B cell (primary cell): ENCODE data around the gene ENTREP3. TPM values are rescaled to one million over a fixed set of nuclear protein-coding genes. Genes with fewer than 3 reads are reported as not detected.
"Not testable (repeated sequence)": the region's sequence is repeated elsewhere in the genome, so short reads cannot be mapped to it uniquely, and the experiment has no call there.

Experiments
- ATAC-seq: fragments of 200-7000 bp; cut with Tn5 transposase; one replicate; pipeline ENCODE4 v1.10.0; 2021; ENCODE audit warnings: low read depth, mild to moderate bottlenecking, moderate number of reproducible peaks, moderate library complexity
- CTCF ChIA-PET: fragments of 350-600 bp; sonication (Branson Sonifier 250); formaldehyde crosslinking; loops from one replicate; lab custom pipeline; 2021; ENCODE audit warnings: antibody characterized with exemption, inconsistent platforms; lab: Charles Lee
- POLR2A ChIA-PET: fragments of 350-600 bp; sonication (Branson Sonifier 250); formaldehyde crosslinking; loops from one replicate; lab custom pipeline; 2021; ENCODE audit warnings: antibody characterized with exemption; lab: Charles Lee
- DNase-seq: peaks from one replicate; pipeline ENCODE4 v3.0.0; 2013
- H2AFZ ChIP-seq: 2 replicates; pipeline ENCODE4 v1.6.1; 2012; ENCODE audit warnings: mild to moderate bottlenecking, low read depth, low read length; ENCODE audit not compliant: insufficient read depth, poor library complexity, severe bottlenecking
- H3K27ac ChIP-seq, 2 donors: 1 replicate in 1 of 2; 2 replicates in 1 of 2; pipeline ENCODE4 v1.5.1; 2012 to 2013; ENCODE audit warnings: low read length in 2 of 2, mild to moderate bottlenecking in 2 of 2, moderate library complexity in 1 of 2
- H3K27me3 ChIP-seq, 4 experiments: fragments of 200-600 bp in 1 of 4; sonication (generic) in 1 of 4; replicated peaks in 1 of 4; 1 replicate in 2 of 4; 2 replicates in 2 of 4; pipeline versions ENCODE4 v1.6.1 to v1.7.0; 2013 to 2016; ENCODE audit warnings: low read length in 3 of 4, mild to moderate bottlenecking in 2 of 4, mixed read lengths in 1 of 4, moderate library complexity in 1 of 4; ENCODE audit not compliant: insufficient read depth in 4 of 4, control insufficient read depth in 3 of 4; ENCODE audit errors: control extremely low read depth in 1 of 4
- H3K36me3 ChIP-seq, 2 experiments: replicated peaks in 1 of 2; 1 replicate in 1 of 2; 2 replicates in 1 of 2; pipeline versions ENCODE4 v1.6.1 to v1.7.1; 2013; ENCODE audit warnings: low read length in 1 of 2; ENCODE audit not compliant: insufficient read depth in 2 of 2, control insufficient read depth in 1 of 2; ENCODE audit errors: control extremely low read depth in 1 of 2, extremely low read depth in 1 of 2
- H3K4me1 ChIP-seq, 2 donors: fragments of 200-600 bp in 1 of 2; sonication (generic) in 1 of 2; 1 replicate in 1 of 2; 2 replicates in 1 of 2; pipeline versions ENCODE4 v1.5.1 to v1.6.1; 2013 to 2017; ENCODE audit warnings: low read length in 2 of 2; ENCODE audit not compliant: control insufficient read depth in 2 of 2, insufficient read depth in 2 of 2
- H3K4me2 ChIP-seq: replicated peaks from 2 replicates; pipeline ENCODE3; 2012; ENCODE audit warnings: mild to moderate bottlenecking, low read depth, low read length; ENCODE audit not compliant: poor library complexity, severe bottlenecking
- H3K4me3 ChIP-seq, 5 experiments: fragments of 200-600 bp in 1 of 5; sonication (generic) in 1 of 5; 1 replicate in 3 of 5; 2 replicates in 2 of 5; pipeline versions ENCODE4 v1.5.1 to v1.7.0; 2011 to 2016; ENCODE audit warnings: low read length in 4 of 5, mild to moderate bottlenecking in 4 of 5, low read depth in 2 of 5, control low read depth in 1 of 5, moderate library complexity in 1 of 5; ENCODE audit not compliant: insufficient read depth in 1 of 5; ENCODE audit errors: control extremely low read depth in 1 of 5, extremely low read depth in 1 of 5
- H3K79me2 ChIP-seq: fragments of 200-600 bp; sonication (generic); one replicate; pipeline ENCODE4 v1.6.0; 2016; ENCODE audit warnings: low read length; ENCODE audit not compliant: control insufficient read depth, insufficient read depth
- H3K9ac ChIP-seq: fragments of 200-600 bp; sonication (generic); 2 replicates; pipeline ENCODE4 v1.6.1; 2017; ENCODE audit warnings: mild to moderate bottlenecking, low read length, moderate library complexity
- H3K9me3 ChIP-seq, 3 donors: one replicate each; pipeline versions ENCODE4 v1.6.1 to v1.7.1; 2013; ENCODE audit warnings: low read length in 2 of 3; ENCODE audit not compliant: control insufficient read depth in 2 of 3, insufficient read depth in 1 of 3; ENCODE audit errors: control extremely low read depth in 1 of 3
- H4K20me1 ChIP-seq: 2 replicates; pipeline ENCODE4 v1.6.0; 2012; ENCODE audit warnings: mild to moderate bottlenecking, low read length; ENCODE audit not compliant: insufficient read depth, control insufficient read depth, poor library complexity, severe bottlenecking
- H3K27ac Mint-ChIP-seq: one replicate; pipeline ENCODE4 v1.8.0; 2021; ENCODE audit warnings: mixed read lengths
- H3K27me3 Mint-ChIP-seq: one replicate; pipeline ENCODE4 v1.8.0; 2021; ENCODE audit warnings: mixed read lengths
- H3K4me1 Mint-ChIP-seq: one replicate; pipeline ENCODE4 v1.8.0; 2021; ENCODE audit warnings: mixed read lengths
- H3K4me3 Mint-ChIP-seq: one replicate; pipeline ENCODE4 v1.8.0; 2021; ENCODE audit warnings: mixed read lengths
- H3K9me3 Mint-ChIP-seq: one replicate; pipeline ENCODE4 v1.8.0; 2022; ENCODE audit warnings: mixed read lengths; ENCODE audit not compliant: insufficient read depth
- CTCF ChIP-seq: fragments of 200-600 bp; IDR thresholded peaks from one replicate; pipeline ENCODE4 v1.8.0; 2022; ENCODE audit warnings: antibody characterized with exemption, mild to moderate bottlenecking
- EZH2 ChIP-seq: IDR thresholded peaks from 2 replicates; pipeline ENCODE4 v1.6.1; 2012; ENCODE audit warnings: borderline replicate concordance, low read depth, mild to moderate bottlenecking, moderate library complexity, low read length; ENCODE audit not compliant: insufficient read depth, poor library complexity, severe bottlenecking
- WGBS: methylation state at CpG from one replicate; pipeline ENCODE4 v1.1.5; 2013; ENCODE audit warnings: missing lambda C conversion rate; ENCODE audit not compliant: insufficient coverage; 5-methylcytosine and 5-hydroxymethylcytosine counted together
- intact Hi-C: fragments of 100-400 bp; cut with micrococcal nuclease; formaldehyde crosslinking; loops from one replicate; pipeline ENCODE4 v1.10.0; 2022
- polyA plus RNA-seq: library from polyadenylated mRNA; depleted of rRNA; stranded (reverse); fragments of >200 nt; gene quantifications from 2 replicates; pipeline ENCODE4 v1.2.3, GENCODE V29; 2012
- total RNA-seq, 2 donors: library from RNA; stranded (reverse); fragments of 120-200 nt in 1 of 2; gene quantifications; 1 replicate in 1 of 2; 2 replicates in 1 of 2; pipeline versions ENCODE4 v1.2.3 to v1.2.4, GENCODE V29; 2013 to 2022

ENTREP3 gene
- total and polyA plus RNA-seq, 2 donors (not counting 1 experiment from before 2014, with no cell fraction given) = 7.6 to 15.2 TPM

DNA sequence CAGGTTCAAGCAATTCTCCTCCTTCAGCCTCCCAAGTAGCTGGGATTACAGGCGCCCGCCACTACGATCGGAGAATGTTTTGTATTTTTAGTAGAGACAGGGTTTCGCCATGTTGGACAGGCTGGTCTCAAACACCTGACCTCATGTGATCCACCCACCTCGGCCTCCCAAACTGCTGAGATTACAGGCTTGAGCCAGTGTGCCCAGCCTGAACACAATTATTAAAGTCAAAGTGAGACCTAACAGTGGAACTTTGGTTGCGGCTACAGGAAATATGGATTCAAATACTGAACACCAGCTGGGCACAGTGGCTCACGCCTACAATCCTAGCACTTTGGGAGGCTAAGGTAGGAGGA lies 29.9 kb downstream of the ENTREP3 start:
- Histone ChIP-seq H3K4me2 (peak overlapping the region; percentile 94), H3K27ac (peak overlapping the region in 1 of 2 donors; percentile 70), H3K4me1 (peaks cover 46 to 61% of the 10 kb centered on the region in 2 donors)
- H3K9ac ChIP-seq, H3K9me3 ChIP-seq, H4K20me1 ChIP-seq, H3K27me3 ChIP-seq, H3K4me3 Mint-ChIP-seq, H3K27me3 Mint-ChIP-seq, H3K79me2 ChIP-seq, DNase-seq, H2AFZ ChIP-seq, H3K36me3 ChIP-seq, ATAC-seq, H3K4me3 ChIP-seq, H3K9me3 Mint-ChIP-seq: not testable (repeated sequence)
- POLR2A ChIA-PET = interaction anchor here (5.9 kb wide), 1 partner anchor 17 kb away, joined by 47 read pairs; the partner anchor contains the start of genes MTX1 and THBS3
- CTCF ChIA-PET = interaction anchor here (0.8 to 6.9 kb wide), 10 partner anchors 18 to 383 kb away, joined by 3 to 189 read pairs (median 12); partner anchors contain the start of genes KRTCAP2, MTX1, THBS3 and TRIM46
- 88% methylated on average over 3 of the region's 8 CpGs for WGBS
- Mint-ChIP-seq H3K27ac (peak overlapping the region; percentile 79), H3K4me1 (peaks cover 46% of the 10 kb centered on the region)
- intact Hi-C loops = loop anchor here (5.0 kb wide), 1 partner anchor 33 kb away; no protein-coding TSS in a partner anchor

DNA sequence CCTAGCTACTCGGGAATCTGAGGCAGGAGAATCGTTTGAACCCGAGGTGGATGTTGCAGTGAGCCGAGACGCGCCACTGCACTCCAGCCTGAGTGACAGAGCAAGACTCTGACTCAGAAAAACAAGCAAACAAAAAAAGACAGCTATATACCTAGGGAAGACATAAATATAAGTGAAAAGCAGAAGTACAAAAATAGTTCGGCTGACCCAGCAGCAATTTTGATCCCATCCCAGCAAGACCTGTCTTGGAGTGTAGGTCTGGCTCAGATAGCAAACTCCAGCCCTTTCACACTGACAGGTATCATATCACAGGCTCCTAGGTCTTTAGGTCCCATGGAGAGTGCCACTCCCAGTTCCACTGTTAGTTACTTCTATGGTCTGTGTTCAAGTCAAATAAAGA lies 32.2 kb downstream of the ENTREP3 start:
- WGBS = 0% methylated on average over 4 of the region's 7 CpGs
- Histone ChIP-seq H3K27ac (peak overlapping the region in 1 of 2 donors; percentile 32), H2AFZ (no peak overlapping the region), H4K20me1 (no peaks in the 10 kb centered on the region), H3K4me1 (peaks cover 45 to 59% of the 10 kb centered on the region in 2 donors), H3K27me3 (no peaks in the 10 kb centered on the region), H3K9me3 (no peaks in the 10 kb centered on the region), H3K9ac (no peak overlapping the region), H3K4me2 (peak overlapping the region; percentile 52), H3K4me3 (no peak overlapping the region), H3K36me3 (no peaks in the 10 kb centered on the region), H3K79me2 (peaks cover 4% of the 10 kb centered on the region)
- ATAC-seq = no peak
- H3K9me3 Mint-ChIP-seq = no peaks in the 10 kb centered on the region
- H3K27me3 Mint-ChIP-seq = no peaks in the 10 kb centered on the region
- ChIA-PET CTCF (interaction anchor here (1.0 to 6.9 kb wide), 7 partner anchors 15 to 54 kb away, joined by 4 to 189 read pairs (median 10); partner anchors contain the start of genes KRTCAP2, MTX1, THBS3 and TRIM46), POLR2A (interaction anchor here (0.6 to 5.9 kb wide), 3 partner anchors 15 to 38 kb away, joined by 3 to 47 read pairs (median 6); partner anchors contain the start of genes MTX1 and THBS3)
- intact Hi-C loops = no loop called here
- peaks cover 49% of the 10 kb centered on the region for H3K4me1 Mint-ChIP-seq
- peak overlapping the region; percentile 88 for H3K27ac Mint-ChIP-seq
- H3K4me3 Mint-ChIP-seq = peak overlapping the region; percentile 52
- peak; percentile 47 for DNase-seq
- TF ChIP-seq CTCF = no peak
- TF ChIP-seq EZH2 = no peak

DNA sequence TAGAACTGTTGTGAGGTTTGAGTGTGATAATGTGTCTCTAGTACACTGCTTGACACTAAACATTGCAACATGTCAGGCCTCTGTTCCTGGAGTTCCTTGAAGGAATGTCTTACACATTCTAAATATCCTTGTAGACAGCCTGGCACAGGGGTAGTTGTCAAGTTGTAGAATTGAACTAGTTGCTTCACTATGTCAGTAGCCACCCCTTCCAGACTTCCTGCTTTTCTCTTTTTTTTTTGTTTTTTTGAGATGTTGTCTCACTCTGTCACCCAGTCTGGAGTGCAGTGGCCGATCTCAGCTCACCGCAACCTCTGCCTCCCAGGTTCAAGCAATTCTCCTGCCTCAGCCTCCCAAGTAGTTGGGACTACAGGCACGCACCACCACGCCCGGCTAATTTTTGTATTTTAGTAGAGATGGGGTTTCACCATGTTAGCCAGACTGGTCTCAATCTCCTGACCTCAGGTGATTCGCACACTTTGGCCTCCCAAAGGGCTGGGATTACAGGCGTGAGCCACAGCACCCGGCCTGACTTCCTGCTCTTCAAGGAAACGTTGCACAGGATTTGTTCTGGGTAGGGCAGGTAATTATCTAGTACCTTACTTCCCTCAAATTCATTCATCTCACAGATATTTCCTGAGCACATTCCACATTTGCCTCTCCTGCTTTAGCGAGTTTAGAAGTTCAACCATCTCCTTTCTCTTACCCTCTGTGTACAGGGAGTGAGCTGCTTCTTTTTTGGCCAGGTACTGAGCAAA lies 34.9 kb downstream of the ENTREP3 start:
- DNase-seq, H2AFZ ChIP-seq, ATAC-seq, intact Hi-C loops, H3K27ac ChIP-seq, H3K9ac ChIP-seq, H3K4me3 Mint-ChIP-seq, H3K9me3 ChIP-seq, H3K4me2 ChIP-seq, H3K36me3 ChIP-seq, H4K20me1 ChIP-seq, H3K27me3 ChIP-seq, H3K27ac Mint-ChIP-seq, H3K4me3 ChIP-seq, H3K9me3 Mint-ChIP-seq, H3K27me3 Mint-ChIP-seq, H3K79me2 ChIP-seq: not testable (repeated sequence)
- peaks cover 30 to 37% of the 10 kb centered on the region in 2 donors for H3K4me1 ChIP-seq
- peaks cover 27% of the 10 kb centered on the region for H3K4me1 Mint-ChIP-seq
- POLR2A ChIA-PET = interaction anchor here (0.8 to 1.3 kb wide), 2 partner anchors 11 to 13 kb away, joined by 3 to 6 read pairs; no protein-coding TSS in a partner anchor
- 95% methylated on average over 3 of the region's 10 CpGs for WGBS
- CTCF ChIA-PET = interaction anchor here (1.6 kb wide), 1 partner anchor 13 kb away, joined by 7 read pairs; the partner anchor contains the start of gene THBS3
